GF-D8 (cell line): ENCODE measurements around the gene MTMR12.

Source experiments
- DNase-seq: peaks from one replicate; lab custom pipeline; 2025; lab: John Stamatoyannopoulos, UW

Gene MTMR12, protein sequence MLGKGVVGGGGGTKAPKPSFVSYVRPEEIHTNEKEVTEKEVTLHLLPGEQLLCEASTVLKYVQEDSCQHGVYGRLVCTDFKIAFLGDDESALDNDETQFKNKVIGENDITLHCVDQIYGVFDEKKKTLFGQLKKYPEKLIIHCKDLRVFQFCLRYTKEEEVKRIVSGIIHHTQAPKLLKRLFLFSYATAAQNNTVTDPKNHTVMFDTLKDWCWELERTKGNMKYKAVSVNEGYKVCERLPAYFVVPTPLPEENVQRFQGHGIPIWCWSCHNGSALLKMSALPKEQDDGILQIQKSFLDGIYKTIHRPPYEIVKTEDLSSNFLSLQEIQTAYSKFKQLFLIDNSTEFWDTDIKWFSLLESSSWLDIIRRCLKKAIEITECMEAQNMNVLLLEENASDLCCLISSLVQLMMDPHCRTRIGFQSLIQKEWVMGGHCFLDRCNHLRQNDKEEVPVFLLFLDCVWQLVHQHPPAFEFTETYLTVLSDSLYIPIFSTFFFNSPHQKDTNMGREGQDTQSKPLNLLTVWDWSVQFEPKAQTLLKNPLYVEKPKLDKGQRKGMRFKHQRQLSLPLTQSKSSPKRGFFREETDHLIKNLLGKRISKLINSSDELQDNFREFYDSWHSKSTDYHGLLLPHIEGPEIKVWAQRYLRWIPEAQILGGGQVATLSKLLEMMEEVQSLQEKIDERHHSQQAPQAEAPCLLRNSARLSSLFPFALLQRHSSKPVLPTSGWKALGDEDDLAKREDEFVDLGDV

DNA sequence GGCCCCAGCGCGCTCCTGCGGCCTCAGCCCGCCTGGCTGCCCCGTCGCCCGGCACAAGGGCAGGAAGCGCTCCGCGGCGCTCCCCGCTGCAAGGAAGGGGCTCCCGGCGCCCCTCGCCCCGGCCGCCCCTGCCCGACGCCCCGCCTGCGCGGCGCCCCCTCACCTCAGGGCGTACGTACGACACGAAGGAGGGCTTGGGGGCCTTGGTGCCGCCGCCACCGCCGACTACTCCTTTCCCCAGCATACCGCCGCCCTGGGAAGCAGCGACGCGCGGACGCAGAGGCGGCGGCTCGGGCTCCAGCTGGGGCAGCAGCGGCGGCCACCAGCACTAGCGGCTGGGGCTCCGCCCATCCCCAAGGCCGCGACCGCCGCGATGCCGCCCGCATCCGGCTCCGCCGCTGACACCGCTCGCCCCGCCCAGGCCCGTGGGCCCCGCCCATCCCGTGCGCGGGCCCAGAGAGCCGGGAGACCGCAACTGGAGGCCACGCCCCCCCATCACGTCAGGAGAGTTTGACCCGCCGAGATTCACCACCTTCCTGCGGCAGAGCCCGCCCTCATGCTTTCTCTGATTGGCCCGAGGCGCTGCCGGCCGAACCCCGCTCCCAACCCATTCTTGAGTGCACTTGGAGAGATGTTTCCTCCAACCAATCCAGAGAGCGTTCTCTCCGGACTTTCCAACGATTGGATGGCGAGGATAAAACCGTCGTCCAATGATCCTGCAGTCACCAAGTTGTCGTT, at the start of gene MTMR12:
MTMR12 (minus strand) TSS at position 345 of the 738 bp plus-strand sequence; CDS start at position 244, 101 bp downstream.
- DNase-seq, result peak; percentile 98

DNA sequence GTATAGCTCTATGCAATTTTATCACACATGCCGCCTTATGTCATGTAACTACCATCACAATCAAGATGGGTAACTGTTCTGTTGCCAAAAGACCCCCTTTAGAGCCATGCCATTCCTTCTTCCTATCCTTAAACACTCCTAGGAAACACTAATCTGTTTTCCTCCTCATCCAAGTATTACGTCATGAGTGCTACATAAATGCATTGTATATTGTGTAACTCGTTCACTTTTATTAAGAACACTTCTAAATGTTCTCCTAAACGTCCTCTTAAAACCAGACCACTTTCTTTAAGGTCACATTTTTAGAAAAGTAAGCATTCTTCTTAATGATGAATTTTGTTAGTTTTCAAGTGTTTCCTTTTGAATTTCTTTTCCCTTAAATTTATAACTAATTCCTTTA, 49.8 kb upstream of the MTMR12 start:
- DNase-seq, result no peak

DNA sequence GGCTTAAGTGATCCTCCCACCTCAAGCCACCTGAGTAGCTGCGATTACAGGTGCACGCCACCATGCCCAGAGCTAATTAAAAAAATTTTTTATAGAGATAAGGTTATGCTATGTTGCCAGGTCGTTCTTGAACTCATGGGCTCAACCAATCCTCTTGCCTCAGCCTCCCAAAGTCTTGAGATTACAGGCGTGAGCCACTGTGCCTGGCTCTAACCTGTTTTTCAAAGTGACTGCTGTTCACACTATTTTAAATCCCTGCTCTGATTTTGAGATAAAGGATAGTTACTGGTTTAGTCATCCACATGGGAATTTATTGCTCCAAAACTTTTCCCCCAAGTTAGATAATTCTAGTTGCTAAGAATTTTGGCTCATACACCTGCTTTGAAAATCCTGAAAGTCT, 48.2 kb upstream of the MTMR12 start:
- no peak for DNase-seq

GRCh38 chr5:32358611-32359010, 45.9 kb upstream of the MTMR12 start:
- no peak for DNase-seq

DNA sequence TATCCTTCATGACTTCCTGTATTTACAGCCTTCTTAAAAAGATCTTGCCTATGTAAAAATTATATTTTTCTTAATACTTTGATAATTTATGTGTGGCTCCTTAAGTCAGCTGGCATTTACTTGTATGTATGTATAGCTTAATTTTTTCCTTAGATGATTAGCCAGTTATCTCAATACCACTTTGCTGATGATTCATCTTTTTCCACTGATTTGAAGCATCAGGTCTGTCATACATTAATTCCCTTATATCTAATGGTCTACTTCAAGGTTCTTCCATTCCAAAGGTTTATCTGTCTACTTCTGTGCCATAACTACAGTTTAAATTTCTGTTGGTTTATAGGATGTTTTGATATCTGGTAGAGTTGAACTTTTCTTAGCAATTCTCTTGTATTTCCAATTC, 44.9 kb upstream of the MTMR12 start:
- no peak for DNase-seq

DNA sequence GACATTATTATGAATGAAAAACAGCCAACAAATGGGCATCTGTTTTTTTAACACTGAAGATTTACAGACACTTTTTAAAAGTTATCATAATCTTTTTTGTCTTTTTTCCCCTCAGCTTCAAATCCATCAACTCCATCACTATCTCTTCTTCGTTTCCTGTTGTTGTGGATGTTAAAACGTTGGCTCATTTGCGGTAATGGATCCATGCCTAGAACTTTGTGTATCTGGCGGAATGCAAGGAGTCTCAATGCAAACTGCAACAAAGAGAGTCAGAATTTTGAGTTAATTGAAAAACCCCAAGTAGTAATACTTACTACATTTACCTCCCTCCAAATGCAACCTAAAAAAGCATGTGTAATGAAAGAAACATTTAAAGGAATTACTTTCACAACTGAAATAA, 42.9 kb upstream of the MTMR12 start:
- no peak for DNase-seq

DNA sequence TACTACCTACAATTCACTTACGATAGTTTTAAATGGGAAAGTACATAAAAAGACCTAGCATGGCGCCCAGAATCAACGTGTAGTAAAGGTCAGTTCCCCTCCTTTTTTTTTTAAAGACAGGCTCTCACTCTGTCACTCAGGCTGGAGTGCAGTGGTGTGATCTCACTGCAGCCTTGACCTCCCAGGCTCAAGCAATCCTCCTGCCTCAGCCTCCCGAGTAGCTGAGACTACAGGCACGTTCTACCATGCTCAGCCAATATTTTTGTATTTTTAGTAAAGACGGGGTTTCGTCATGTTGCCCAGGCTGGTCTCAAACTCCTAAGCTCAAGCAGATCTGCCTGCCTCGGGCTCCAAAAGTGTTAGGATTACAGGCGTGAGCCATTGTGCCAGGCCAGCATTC, 40.7 kb upstream of the MTMR12 start:
- no peak for DNase-seq

- no peak for DNase-seq
Observed at GRCh38 chr5:32352685-32353084, 39.9 kb upstream of the MTMR12 start.

DNA sequence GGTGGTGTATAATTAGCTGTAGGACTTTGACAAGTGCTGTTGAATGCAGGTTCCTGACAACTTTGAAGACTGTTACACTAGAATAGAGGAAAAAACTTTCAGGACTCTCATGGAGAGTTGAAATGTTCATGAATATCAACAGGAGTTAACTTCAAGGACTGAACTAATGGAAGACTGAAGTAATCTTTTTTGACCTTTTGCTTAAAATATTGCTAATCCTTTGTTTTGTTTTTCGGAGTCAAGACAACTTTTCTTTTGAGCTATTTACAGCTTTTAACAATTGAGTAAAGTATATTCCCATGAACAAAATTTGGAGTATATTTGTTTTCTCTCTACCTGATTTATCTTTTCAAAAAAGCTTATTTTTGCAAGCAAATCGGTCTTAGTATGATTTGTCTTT, 34.1 kb upstream of the MTMR12 start:
- DNase-seq, result no peak

- no peak for DNase-seq
Observed at GRCh38 chr5:32343058-32343672, 30.4 kb upstream of the MTMR12 start.

GRCh38 chr5:32342656-32343055, 29.9 kb upstream of the MTMR12 start:
- no peak for DNase-seq

DNA sequence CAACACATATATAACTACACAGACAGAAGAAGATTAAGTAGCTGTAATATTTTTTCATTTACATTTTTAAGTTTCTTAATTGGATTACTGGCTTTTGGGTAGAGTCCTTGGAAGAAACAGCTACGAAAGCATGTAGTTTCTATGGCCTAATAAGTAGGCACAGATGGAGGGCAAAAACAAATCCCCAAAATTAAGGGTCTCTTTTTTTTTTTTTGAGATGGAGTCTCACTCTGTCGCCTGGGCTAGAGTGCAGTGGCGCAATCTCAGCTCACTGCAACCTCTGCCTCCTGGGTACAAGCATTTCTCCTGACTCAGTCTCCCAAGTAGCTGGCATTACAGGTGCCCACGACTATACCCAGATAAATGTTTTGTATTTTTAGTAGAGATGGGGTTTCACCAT, 27.1 kb upstream of the MTMR12 start:
- DNase-seq, result no peak

DNA sequence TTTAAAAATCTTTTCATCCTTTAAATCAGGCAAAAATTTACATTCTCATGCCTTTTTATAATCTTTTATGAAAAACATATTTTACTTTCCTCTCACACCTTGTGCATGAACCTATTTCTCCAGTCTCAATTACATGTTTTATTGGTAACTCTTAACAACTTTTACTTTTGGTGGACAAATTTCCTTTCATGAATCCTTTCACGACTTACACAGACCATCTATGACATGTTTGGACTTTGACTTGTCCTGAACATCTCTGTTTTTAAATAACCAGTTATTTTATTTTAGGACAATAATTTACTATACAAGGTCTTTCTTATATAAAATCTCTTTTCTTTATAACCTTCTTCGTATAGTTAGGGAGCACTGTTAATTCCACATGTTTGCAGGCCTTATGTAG, 26.5 kb upstream of the MTMR12 start:
- DNase-seq, result no peak

DNA sequence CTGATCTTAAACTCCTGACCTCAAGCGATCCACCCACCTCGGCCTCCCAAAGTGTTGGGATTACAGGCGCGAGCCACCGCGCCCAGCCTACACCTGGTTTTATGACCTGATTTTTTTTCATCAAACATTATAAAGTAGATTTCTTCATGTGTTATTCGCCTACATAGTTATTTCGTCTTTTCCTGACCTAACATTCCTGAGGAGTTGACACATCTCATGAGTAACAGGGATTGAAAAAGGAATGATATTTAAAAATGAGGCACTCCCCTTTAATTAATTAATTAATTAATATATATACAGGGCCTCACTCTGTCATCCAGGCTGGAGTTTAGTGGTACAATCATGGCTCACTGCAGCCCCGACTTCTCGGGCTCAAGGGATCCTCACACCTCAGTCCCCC, 20.2 kb upstream of the MTMR12 start:
- no peak for DNase-seq

- DNase-seq, result no peak
Observed at GRCh38 chr5:32332361-32332760, 19.6 kb upstream of the MTMR12 start.

- DNase-seq, result no peak
Observed at GRCh38 chr5:32331935-32332274, 19.2 kb upstream of the MTMR12 start.

- no peak for DNase-seq
Observed at GRCh38 chr5:32331217-32331934, 18.6 kb upstream of the MTMR12 start.

DNA sequence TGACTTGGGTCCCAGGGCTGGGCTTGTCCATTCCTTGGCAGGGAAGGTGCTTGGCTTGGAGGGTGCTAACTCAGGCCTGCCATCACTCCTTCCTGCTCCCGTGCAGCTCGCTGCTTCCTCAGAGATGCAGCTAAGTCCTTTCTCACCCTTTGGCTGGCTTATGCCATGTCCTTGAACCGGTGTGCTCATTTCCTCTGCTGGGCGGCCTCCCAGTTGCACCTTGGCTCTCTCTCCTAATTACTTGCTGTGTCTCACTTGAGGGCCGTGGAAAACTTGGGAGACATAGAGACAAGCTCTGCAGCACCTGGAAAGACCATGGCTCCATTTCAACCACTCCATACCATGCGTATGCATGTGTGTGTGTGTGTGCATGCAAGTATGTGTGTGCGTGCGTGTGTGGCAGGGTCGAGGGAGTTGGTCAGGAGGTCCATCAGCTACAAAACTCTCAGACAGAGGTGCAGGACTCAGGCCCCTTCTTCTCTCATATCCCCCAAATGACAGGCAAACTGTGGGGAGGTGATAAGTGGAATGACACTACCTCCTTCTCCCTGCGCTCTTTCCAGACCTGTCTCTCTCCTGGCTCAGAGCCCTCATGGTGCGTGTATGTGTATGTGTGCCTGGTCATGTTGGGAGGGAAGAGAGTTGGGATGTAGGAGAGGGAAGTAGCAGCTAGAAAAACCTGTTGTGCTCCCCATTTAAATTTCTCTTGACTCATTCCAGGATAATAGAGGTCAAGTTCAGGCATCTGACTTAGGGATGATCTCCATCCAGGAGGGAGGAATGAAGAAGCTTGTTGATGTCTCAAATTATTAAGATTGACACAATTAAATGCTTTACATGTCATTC, 17.6 kb upstream of the MTMR12 start:
- DNase-seq, result no peak

- DNase-seq, result peak; percentile 11
Observed at GRCh38 chr5:32329395-32329834, 16.7 kb upstream of the MTMR12 start.

DNA sequence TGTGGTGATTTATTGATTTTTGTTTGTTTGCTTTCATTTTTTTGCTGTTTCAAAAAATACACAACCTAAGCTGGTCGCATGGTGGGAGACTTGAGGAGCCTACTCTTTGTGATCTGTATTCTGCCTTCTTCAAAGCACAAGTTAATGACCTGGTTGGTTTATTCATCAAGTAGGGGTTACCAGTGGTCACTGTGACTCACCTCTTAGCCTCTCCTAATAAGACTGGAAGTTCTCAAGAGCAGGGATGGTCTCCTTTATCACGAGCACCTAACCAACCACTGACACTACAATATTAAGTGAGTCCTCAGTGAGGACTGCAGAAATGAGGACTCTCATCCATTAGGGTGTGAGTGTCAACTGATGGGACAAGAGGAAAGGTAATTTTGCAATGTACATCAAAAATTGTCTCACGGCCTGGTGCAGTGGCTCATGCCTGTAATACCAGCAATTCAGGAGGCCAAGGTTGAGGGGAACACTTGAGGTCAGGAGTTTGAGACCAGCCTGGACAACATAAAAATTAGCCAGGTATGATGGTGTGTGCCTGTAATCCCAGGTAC, 13.6 kb upstream of the MTMR12 start:
- no peak for DNase-seq
